AG08395 (cell line): ENCODE results near the gene ERP29.
A peak's percentile ranks its signal among the peaks of the same experiment; 100 is the strongest.
"Not testable (repeated sequence)": the region's sequence is repeated elsewhere in the genome, so short reads cannot be mapped to it uniquely, and the experiment has no call there.

ENCODE experiments used
- DNase-seq: peaks from one replicate; pipeline ENCODE4 v3.0.0; 2012; ENCODE audit warnings: mixed read lengths, low spot score

ERP29 gene

GRCh38 chr12:112001576-112001975 lies 11.7 kb upstream of the ERP29 start:
- DNase-seq = no peak

- no peak for DNase-seq
Measured at GRCh38 chr12:112004041-112004440, 9.2 kb upstream of the ERP29 start.

DNA sequence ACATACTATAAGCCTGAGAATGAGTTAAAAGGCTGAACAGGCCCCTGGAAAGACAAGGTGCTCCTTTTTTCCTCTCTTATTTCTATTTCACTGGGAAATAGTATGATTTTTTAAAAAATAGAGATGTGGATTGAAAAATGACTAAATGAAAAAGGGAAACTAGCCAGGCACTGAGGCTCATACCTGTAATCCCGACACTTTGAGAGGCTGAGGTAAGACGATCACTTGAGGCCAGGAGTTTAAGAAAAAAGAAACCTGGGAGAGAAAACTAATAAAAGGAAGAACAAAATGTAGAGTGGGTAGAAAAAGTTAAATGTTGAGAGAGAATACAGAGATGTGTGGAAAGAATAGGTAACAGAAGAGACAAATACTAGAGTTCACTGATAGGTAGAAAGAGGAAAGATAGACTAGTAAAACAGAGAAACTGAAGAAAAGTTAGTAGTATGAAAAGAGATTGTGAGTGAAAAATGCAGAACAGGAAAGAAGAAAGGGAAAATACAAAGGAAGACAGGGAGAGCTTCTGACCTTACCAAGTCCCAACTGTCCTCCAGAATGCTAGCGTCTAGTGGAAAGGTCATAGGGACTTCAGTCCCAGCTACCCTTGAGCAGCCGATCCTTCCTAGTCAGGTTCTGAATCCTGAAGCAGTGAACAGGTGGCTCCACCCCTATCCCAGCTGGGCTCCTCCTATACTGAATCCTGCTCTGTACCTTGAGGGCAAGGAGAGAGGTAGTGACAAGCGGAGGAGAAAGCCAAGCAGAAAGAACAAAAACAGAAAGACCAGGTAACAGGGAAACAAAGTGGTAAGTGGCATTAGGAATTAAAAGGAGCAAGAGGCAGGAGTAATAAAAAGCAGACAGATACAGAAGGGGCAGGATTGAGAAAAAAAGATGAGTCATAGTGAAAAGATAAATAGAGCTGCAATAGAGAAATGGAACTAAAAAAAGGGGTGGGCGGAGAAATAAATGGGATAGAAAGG lies 7.5 kb upstream of the ERP29 start:
- no peak for DNase-seq

DNA sequence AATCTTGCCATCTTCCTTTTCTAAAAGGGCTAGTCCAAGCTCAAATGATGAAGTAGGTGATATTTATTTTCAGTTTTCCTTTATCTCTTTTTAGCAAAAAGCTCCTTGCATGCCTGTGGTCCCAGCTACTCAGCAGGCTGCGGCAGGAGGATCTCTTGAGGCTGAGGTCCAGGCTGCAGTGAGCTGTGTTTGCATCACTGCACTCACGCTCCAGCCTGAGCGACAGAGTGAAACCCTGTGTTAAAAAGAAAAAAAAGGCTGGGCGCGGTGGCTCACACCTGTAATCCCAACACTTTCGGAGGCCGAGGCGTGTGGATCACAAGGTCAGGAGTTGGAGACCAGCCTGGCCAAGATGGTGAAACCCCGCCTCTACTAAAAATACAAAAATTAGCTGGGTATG lies 5.3 kb upstream of the ERP29 start:
- DNase-seq = no peak

- no peak for DNase-seq
Measured at GRCh38 chr12:112008918-112009317, 4.3 kb upstream of the ERP29 start.

- not testable (repeated sequence) for DNase-seq
Measured at GRCh38 chr12:112009596-112009995, 3.6 kb upstream of the ERP29 start.

DNA sequence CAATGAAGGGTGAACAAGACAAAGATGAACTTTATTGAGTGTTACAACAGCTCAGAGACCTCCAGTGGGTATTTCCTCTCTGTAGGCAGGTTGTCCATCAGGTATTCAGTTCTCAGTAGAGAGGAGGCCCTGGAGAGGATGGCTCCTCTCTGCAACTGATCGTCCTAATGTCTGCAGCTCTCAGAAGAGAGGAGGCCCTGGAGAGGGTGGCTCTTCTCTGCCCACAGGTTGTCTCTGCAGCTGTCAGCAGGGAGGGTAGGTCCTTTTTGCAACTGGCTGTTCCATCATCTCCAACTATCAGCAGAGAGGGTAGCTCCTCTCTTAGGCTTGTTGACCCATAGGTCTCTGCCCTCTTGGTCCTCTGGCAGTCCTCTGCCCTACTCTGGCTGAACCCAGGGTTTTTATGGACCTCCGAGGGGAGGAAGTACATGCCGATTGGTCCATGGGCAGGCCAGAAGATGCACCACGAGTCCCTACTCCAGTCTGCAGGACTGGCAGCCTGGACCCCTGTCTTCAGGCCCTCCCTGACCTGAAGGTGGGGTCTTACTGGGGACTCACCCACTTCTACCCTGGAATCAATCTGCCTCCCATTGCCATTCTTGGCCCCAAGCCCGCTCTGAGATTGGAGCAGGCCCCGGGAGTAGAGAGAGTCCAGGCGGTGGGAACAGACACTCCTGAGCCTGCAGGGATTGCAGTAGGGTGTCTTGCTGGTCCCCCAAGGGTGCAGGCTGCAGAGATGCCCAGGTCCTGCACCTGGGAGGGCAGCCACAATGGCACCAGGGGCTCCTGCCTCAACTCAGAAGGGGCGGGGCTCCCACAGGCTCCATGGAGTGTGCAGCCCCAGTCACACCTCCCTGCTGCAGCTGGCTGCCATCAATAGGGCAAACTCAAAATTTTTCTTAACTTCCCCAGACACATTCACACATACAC lies 2.5 kb upstream of the ERP29 start:
- DNase-seq = no peak

GRCh38 chr12:112011685-112012084 lies 1.5 kb upstream of the ERP29 start:
- DNase-seq = no peak

- DNase-seq = peak; percentile 19
Measured at GRCh38 chr12:112013601-112014402, 576 bp downstream of the ERP29 start.

GRCh38 chr12:112015938-112016337 lies 2.7 kb downstream of the ERP29 start:
- no peak for DNase-seq

- no peak for DNase-seq
Measured at GRCh38 chr12:112017041-112017440, 3.8 kb downstream of the ERP29 start.

- peak; percentile 17 for DNase-seq
Measured at GRCh38 chr12:112018571-112019237, 5.5 kb downstream of the ERP29 start.

- no peak for DNase-seq
Measured at GRCh38 chr12:112020947-112021457, 7.8 kb downstream of the ERP29 start.

DNA sequence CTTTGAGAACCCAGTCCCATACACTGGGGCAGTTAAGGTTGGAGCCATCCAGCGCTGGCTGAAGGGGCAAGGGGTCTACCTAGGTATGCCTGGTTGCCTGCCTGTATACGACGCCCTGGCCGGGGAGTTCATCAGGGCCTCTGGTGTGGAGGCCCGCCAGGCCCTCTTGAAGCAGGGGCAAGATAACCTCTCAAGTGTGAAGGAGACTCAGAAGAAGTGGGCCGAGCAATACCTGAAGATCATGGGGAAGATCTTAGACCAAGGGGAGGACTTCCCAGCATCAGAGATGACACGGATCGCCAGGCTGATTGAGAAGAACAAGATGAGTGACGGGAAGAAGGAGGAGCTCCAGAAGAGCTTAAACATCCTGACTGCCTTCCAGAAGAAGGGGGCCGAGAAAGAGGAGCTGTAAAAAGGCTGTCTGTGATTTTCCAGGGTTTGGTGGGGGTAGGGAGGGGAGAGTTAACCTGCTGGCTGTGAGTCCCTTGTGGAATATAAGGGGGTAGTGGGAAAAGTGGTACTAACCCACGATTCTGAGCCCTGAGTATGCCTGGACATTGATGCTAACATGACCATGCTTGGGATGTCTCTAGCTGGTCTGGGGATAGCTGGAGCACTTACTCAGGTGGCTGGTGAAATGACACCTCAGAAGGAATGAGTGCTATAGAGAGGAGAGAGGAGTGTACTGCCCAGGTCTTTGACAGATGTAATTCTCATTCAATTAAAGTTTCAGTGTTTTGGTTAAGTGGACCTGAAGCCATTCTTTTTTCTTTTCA lies 9.2 kb downstream of the ERP29 start:
- DNase-seq = no peak

- DNase-seq = no peak
Measured at GRCh38 chr12:112023759-112024396, 10.7 kb downstream of the ERP29 start.

DNA sequence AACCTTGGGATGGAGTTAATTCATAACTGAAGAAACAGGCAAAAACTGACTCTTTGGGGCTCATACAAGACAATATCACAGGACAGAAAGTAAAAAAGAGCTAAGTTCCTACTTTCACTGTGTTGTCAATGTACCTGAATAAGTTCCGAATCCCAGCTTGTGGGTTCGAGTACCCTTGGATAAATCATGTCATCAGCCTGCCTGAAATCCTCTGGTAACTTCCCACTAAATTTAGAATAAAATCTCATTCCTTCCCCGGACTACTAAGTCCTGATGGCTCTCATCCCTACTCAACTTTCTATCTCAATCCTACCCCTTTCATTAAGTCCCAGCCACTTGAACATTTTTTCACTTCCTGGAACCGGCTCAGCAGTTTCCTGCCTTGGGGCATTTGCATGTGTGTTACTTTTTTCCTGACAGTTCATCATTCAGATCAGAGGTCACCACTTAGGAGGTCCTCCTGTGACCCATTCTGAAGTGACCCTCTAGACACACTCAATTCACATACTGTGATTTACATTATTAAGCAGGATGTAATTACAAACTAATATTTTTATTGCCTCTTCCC lies 12.7 kb downstream of the ERP29 start:
- DNase-seq = no peak

DNA sequence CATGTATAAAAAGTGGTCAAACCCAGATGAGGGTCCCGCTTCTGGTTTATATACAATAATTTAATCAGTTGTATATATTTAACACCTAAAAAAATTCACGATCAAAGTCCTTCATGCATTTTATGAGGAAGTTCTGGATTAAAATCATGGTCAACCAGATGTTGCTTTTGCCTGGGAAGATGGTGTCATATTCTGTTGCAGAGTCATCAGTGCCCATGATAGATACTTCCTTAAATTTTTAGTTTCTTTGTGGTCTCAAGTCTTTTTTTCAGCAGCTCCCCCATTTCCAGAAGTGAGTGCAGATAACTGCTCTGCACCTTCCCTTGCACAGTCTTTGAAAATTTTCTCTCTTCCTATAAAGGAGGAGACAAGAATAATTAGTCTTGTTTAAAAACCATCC lies 16.1 kb downstream of the ERP29 start:
- DNase-seq = no peak

DNA sequence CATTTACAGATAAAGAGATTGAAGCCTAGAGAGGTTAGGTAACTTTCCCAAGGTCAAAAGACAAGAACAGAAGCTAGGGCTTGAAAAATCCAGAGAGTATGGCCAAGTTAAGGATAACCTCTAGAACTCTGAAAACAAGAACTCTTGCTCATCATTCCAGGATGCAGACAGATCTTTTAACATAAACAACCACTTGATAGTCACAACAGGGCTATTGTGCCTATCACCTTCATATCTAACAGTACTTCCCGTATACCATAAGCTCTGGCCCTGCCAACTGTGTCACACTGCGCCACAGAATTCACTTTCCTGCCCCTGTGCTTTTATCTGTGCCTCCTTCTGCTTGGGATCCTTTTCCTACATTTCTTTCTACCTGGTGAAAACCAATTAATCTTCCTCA lies 18.2 kb downstream of the ERP29 start:
- DNase-seq = no peak

DNA sequence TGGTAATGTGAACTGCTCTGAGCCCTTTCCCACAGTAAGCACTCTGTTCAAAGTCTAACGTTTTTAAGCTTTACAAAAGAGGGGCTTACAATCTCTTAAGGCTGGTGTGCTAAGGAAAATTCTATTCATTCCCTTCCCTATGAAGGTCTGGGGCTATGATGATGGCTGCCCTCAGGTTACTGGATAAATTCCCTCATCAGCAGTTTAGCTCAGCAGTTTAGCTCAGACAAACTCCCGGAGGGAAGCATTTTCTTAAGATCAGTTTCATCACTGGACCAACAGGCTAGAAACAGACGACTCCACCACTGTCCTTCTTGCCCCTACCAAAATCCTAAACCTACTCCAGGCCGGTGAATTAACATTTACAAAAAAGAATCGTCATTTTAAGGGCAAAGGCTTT lies 19.1 kb downstream of the ERP29 start:
- DNase-seq = no peak
